ENCODE measurements around the gene SIK1. TPM values are rescaled to one million over a fixed set of nuclear protein-coding genes. Genes with fewer than 3 reads are reported as not detected.
"Not testable (repeated sequence)": the region's sequence is repeated elsewhere in the genome, so short reads cannot be mapped to it uniquely, and the experiment has no call there.

The SIK1 gene
- polyA plus RNA-seq, 3 donors: 1.7 to 4.0 (median 2.3) TPM

DNA sequence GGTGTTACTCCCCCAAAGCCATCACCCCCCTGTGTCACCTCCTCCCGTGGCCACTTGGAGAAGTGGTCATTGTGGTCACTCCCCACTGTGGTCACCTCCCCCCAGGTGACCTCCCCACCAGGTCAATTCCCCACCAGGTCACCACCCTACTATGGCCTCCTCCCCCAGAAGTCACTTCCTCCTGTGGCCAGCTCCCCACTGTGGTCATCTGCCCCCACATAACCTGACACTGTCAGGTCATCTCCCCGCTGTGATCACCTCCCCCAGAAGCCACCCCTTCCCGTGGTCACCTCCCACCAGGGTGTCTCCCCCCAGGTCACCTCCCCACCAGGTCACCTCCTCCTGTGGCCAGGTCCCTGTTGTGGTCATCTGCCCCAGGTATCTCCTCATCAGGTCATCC lies 28.9 kb downstream of the SIK1 start:
- DNase-seq (ENCODE audit: low read depth in 3 of 3, low spot score in 2 of 3): not testable (repeated sequence)

GRCh38 chr21:43397439-43397808 lies 29.5 kb downstream of the SIK1 start:
- not testable (repeated sequence) for DNase-seq (ENCODE audit: low read depth in 3 of 3, low spot score in 2 of 3)

- DNase-seq (ENCODE audit: low read depth in 3 of 3, low spot score in 2 of 3): not testable (repeated sequence)
Observed at GRCh38 chr21:43396788-43397438, 30.0 kb downstream of the SIK1 start.

DNA sequence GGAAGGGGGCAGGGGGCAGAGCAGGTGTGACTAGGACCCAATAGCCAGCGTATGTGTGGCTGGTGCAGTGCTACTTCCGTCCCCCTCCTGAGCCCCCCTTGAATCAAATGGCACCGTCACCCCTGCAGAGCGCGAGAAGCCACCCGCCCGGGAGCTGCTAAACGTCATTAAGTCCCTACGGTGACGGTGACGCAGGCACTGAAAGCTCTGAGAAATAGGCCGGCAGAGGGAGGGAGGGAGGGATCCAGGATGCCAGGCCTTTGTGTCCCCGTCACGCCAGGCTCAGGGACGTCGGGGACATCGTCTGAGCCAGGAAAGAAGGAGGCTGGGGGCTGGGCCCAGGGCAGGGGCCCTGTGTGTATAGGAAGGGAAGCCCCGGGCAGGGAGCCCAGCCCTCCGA lies 43.6 kb downstream of the SIK1 start:
- DNase-seq (ENCODE audit: low read depth in 3 of 3, low spot score in 2 of 3): not testable (repeated sequence)

- DNase-seq (ENCODE audit: low read depth in 3 of 3, low spot score in 2 of 3): not testable (repeated sequence)
Observed at GRCh38 chr21:43382902-43383301, 44.0 kb downstream of the SIK1 start.

GRCh38 chr21:43380852-43381533 lies 45.9 kb downstream of the SIK1 start:
- not testable (repeated sequence) for DNase-seq (ENCODE audit: low read depth in 3 of 3, low spot score in 2 of 3)

DNA sequence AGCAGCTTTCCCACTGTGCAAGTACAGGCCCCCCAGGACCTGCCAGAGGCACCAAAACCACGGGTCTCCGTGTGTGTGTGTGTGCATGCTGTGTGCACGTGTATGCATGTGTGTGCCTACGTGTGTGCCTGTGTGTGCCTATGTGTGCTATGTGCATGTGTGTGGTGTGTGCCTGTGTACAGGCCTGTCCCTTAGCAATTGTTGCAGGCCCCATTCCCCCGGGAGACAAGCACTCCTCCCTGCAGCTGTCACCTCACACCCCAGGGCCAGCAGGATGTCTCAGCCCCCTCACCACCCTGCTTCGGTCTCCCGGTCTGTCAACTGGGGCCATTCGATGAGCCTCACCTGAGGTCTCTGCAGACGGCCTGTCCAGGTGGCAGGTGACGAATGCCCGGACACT lies 46.6 kb downstream of the SIK1 start:
- DNase-seq (ENCODE audit: low read depth in 3 of 3, low spot score in 2 of 3): not testable (repeated sequence)

DNA sequence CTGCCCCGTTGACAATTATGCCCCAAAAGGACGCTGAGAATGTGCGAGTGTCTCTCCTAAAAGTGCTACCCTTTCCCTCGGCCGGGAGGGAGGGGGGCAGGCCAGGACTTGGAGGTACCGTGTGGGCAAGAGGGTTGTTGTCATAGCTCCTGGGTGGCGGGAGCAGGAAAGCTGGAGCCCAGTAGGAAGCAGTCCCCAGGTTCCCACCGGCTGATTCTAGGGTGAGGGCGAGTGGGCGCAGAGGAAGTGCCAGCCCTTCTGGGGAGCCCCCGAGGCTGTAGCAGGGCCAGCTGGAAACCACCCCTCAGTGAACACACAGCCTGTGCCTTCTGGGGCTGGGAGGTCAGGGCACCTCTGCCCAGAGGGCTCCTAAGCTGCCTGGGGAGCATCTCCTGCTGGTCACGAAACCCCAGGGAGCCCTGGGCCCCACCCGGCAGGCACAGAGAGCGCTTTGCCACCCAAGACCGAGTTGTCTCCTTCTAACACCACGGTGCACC lies 47.3 kb downstream of the SIK1 start:
- DNase-seq (ENCODE audit: low read depth in 3 of 3, low spot score in 2 of 3): not testable (repeated sequence)

GRCh38 chr21:43376478-43376882 lies 50.5 kb downstream of the SIK1 start:
- no peak for DNase-seq (ENCODE audit: low read depth in 3 of 3, low spot score in 2 of 3)

DNA sequence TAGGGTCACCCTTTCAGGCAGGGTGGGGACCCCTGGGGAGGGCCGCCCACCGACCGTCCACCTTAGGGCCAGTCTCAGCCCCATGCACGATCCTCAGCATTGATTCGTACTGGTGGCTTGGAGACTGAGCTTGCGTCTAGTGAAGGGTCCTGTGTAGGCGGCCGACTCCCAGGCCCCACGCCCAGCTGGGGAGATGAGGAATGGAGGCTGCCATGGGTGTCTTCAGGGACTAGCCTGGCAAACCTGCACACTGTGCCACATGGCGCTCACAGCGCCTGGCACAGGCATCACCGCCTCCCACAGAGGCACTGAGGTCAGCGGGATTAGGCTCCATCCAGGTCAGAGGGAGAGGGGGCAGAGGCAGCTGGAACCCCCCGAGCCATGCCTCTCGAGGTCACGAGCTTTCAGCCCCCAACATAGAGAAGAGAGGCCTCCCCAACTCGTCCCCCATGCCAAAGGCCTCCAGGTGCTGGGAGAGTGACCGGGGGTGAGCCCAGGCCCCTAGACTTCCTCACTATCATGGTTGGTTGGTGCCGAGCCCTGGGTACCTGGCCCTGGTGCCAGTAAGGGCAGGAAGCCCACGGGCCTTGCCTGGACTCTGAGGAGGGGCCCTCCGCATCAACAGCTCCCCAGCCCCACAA lies 51.0 kb downstream of the SIK1 start:
- DNase-seq (ENCODE audit: low read depth in 3 of 3, low spot score in 2 of 3): no peak

GRCh38 chr21:43375006-43375836 lies 51.7 kb downstream of the SIK1 start:
- DNase-seq (ENCODE audit: low read depth in 3 of 3, low spot score in 2 of 3): no peak

DNA sequence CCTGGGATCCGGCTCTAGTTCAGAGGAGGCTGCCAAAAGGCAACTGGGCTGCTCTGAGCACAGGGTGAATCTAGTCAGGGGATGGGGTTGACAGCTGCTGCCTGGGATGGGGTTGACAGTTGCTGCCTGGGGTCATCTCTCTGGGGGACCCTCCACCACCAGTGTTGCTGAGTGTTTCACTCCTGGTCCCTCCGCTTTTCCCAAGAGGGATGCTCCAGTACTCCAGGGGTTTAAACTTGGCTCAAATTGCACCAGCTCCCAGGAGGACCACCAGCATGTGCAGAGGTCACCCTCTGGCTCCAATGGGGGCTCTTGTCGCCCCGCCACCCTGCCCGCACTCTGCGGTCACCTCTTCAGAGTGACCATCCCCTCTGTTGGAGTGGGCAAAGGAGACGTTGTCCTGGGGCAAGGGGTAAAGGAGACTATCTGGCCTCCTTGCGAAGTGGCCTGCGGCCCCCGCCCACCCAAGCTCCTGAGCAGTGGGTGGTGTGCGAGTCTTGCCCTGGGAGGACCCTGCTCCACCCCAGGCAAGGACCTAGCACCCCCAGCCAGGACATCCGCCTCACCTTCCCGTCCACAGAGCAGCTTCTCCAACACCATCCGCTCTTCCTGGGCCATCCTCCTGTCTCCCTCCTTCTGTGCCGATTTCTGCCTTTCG lies 52.6 kb downstream of the SIK1 start:
- DNase-seq (ENCODE audit: low read depth in 3 of 3, low spot score in 2 of 3): no peak

- DNase-seq (ENCODE audit: low read depth in 3 of 3, low spot score in 2 of 3): no peak
Observed at GRCh38 chr21:43373362-43374227, 53.3 kb downstream of the SIK1 start.

GRCh38 chr21:43372663-43373361 lies 54.1 kb downstream of the SIK1 start:
- DNase-seq (ENCODE audit: low read depth in 3 of 3, low spot score in 2 of 3): no peak

GRCh38 chr21:43371786-43372185 lies 55.1 kb downstream of the SIK1 start:
- DNase-seq (ENCODE audit: low read depth in 3 of 3, low spot score in 2 of 3): no peak

- DNase-seq (ENCODE audit: low read depth in 3 of 3, low spot score in 2 of 3): no peak
Observed at GRCh38 chr21:43370888-43371570, 55.9 kb downstream of the SIK1 start.

DNA sequence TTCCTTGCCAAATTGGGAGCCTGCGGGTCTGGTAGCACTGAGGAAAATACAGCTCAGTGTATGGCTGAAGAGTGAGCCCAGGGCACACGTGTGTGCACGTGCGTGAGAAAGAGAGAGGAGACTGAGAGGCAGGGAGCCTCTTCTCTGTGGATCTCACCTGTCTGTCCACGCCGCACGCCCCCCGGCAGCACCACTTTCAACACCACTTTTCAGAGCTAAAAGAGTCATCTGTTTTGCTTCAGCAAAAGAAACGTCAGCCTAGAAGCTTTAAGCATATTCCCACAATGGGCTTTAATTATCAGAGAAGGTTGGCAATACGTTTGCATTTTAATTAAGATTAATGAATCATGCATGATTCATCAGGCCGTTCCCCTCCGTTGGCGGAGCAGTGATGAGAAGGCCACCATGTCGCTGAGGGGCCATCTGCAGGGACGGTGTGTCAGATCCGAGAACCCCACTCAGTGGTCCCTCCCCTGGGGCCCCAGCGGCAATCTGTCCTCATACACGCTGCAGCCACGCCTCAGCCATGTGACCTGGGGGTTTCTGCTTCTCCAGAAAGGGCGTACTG lies 56.8 kb downstream of the SIK1 start:
- DNase-seq (ENCODE audit: low read depth in 3 of 3, low spot score in 2 of 3): no peak

DNA sequence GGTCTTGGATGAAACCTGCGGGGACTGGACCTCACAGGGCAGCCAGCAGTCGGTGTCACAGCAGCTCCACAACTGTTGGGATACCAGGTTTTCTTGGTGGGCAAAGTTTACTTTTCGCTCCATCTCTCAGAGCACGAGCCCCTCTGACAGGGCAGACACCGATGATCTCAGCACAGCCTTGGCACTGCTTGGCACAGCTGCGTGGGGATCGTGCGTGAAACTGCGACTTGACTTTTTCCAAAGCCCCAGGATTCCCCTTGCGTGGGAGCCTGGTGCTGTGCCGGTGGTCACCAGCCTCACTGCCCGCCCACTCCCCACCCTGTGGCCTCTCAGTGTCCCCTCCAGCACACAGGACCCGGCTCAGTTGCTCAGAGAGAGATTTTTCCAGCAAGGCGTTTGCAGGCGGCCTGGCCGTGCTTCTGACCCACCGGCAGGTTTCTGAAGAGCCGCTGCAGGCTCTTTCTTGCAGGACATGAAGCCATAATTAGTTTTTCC lies 57.3 kb downstream of the SIK1 start:
- no peak for DNase-seq (ENCODE audit: low read depth in 3 of 3, low spot score in 2 of 3)

All from right renal cortex interstitium (tissue), 3 donors.